K562 (cell line): ENCODE results near the gene RBPMS2. TPM values are rescaled to one million over a fixed set of nuclear protein-coding genes. Genes with fewer than 3 reads are reported as not detected.

Experiments
- ATAC-seq: fragments of 200-7000 bp; cut with Tn5 transposase; 3 replicates; pipeline ENCODE4 v1.9.1; 2020; ENCODE audit warnings: moderate library complexity
- BruUV-seq: library from RNA; stranded (reverse); fragments of 400-500 nt; replicated peaks from 2 replicates; lab custom pipeline; 2021; lab: Mats Ljungman, UMichigan
- CTCF ChIA-PET: fragments of 300-600 bp; formaldehyde crosslinking; extraction: SDS; loops from one replicate; lab custom pipeline; 2021; ENCODE audit warnings: low intra/inter-chr PET ratio; lab: Yijun Ruan, JAX
- POLR2A ChIA-PET: fragments of 300-600, 350-650 bp; sonication (Branson Sonifier 250); formaldehyde crosslinking; extraction: SDS; loops from one replicate; lab custom pipeline; 2021; ENCODE audit warnings: antibody characterized with exemption, inconsistent platforms; lab: Yijun Ruan, JAX
- DNase-seq, 4 experiments: peaks; one replicate each; pipeline versions ENCODE4 v3.0.0 to v3.0.0-alpha.2; 2011 to 2018; ENCODE audit warnings: low spot score in 3 of 4, mixed read lengths in 3 of 4; ENCODE audit errors: extremely low read depth in 1 of 4
- FAIRE-seq: peaks from 2 replicates; lab custom pipeline; 2011; peaks lifted over from hg19 to GRCh38; lab: Jason Lieb, UNC
- H2AFZ ChIP-seq: 2 replicates; pipeline ENCODE4 v1.6.0; 2011; ENCODE audit warnings: low read depth, low read length, control low read depth, inconsistent platforms
- H3K27ac ChIP-seq: fragments of 200-600 bp; 3 replicates; pipeline ENCODE4 v1.8.0; 2011; ENCODE audit warnings: low read depth, mild to moderate bottlenecking, control low read depth, inconsistent platforms, low read length, moderate library complexity, mixed read lengths; ENCODE audit errors: extremely low read depth
- H3K27me3 ChIP-seq, 2 experiments: fragments of 300-600 bp in 1 of 2; 2 replicates in 1 of 2; 3 replicates in 1 of 2; pipeline versions ENCODE4 v1.6.0 to v1.8.0; 2011; ENCODE audit warnings: inconsistent platforms in 2 of 2, low read length in 2 of 2, mild to moderate bottlenecking in 1 of 2, mixed read lengths in 1 of 2, moderate library complexity in 1 of 2; ENCODE audit not compliant: control insufficient read depth in 2 of 2, insufficient read depth in 2 of 2
- H3K36me3 ChIP-seq: fragments of 300-600 bp; 3 replicates; pipeline ENCODE4 v1.8.0; 2011; ENCODE audit warnings: mild to moderate bottlenecking, low read length, inconsistent platforms; ENCODE audit not compliant: control insufficient read depth, insufficient read depth
- H3K4me1 ChIP-seq, 2 experiments: fragments of 200-600 bp in 1 of 2; replicated peaks in 1 of 2; 2 replicates in 1 of 2; 3 replicates in 1 of 2; pipeline versions ENCODE4 v1.5.1 to v1.8.0; 2011; ENCODE audit warnings: inconsistent platforms in 2 of 2, low read length in 2 of 2, mild to moderate bottlenecking in 1 of 2, mixed read lengths in 1 of 2, moderate library complexity in 1 of 2; ENCODE audit not compliant: control insufficient read depth in 2 of 2, insufficient read depth in 2 of 2
- H3K4me2 ChIP-seq: 2 replicates; pipeline ENCODE4 v1.6.1; 2011; ENCODE audit warnings: low read length, control low read depth, inconsistent platforms, mixed read lengths; ENCODE audit not compliant: insufficient read depth
- H3K4me3 ChIP-seq: fragments of 200-600 bp; sonication (generic), shearing (Covaris generic); 2 replicates; pipeline ENCODE4 v1.5.1; 2016; ENCODE audit warnings: control low read depth, inconsistent platforms
- H3K79me2 ChIP-seq: fragments of 200-600 bp; 3 replicates; pipeline ENCODE4 v1.8.0; 2011; ENCODE audit warnings: low read length, inconsistent platforms; ENCODE audit not compliant: control insufficient read depth, insufficient read depth
- H3K9ac ChIP-seq, 2 experiments: 2 replicates each; pipeline versions ENCODE4 v1.6.0 to v1.6.1; 2011; ENCODE audit warnings: low read depth in 2 of 2, low read length in 2 of 2, control low read depth in 1 of 2, inconsistent platforms in 1 of 2, mild to moderate bottlenecking in 1 of 2, mixed read lengths in 1 of 2; ENCODE audit not compliant: insufficient read depth in 1 of 2
- H3K9me1 ChIP-seq: one replicate; pipeline ENCODE4 v1.6.0; 2011; ENCODE audit warnings: inconsistent platforms, mild to moderate bottlenecking, low read length, moderate library complexity; ENCODE audit not compliant: control insufficient read depth, insufficient read depth
- H3K9me3 ChIP-seq: replicated peaks from 2 replicates; pipeline ENCODE4 v1.5.1; 2011; ENCODE audit warnings: low read depth, low read length, inconsistent platforms; ENCODE audit not compliant: control insufficient read depth, insufficient read depth
- H4K20me1 ChIP-seq: replicated peaks from 2 replicates; pipeline ENCODE4 v1.6.1; 2011; ENCODE audit warnings: low read length, inconsistent platforms, mixed read lengths; ENCODE audit not compliant: control insufficient read depth, insufficient read depth
- ESRRA ChIP-seq: fragments of 450-650 bp; IDR thresholded peaks from 2 replicates; pipeline ENCODE4 v1.6.1; 2014; ENCODE audit warnings: low read depth, mild to moderate bottlenecking, moderate library complexity, borderline replicate concordance
- HNRNPH1 ChIP-seq: fragments of 200-400 bp; formaldehyde crosslinking; optimal IDR thresholded peaks from 2 replicates; pipeline ENCODE3; 2017; ENCODE audit warnings: low read depth, mild to moderate bottlenecking, low read length, moderate library complexity
- ZNF174 ChIP-seq: fragments of 250-450 bp; sonication (Bioruptor Pico); IDR thresholded peaks from 2 replicates; pipeline ENCODE4 v1.4.0; 2020; ENCODE audit warnings: mild to moderate bottlenecking
- WGBS: fragments of 100-300 bp; shearing (Covaris generic); methylation state at CpG from one replicate; pipeline ENCODE4 v1.1.6; 2016; ENCODE audit warnings: low coverage, mixed read lengths; ENCODE audit not compliant: insufficient coverage; ENCODE audit errors: missing lambda C conversion rate; 5-methylcytosine and 5-hydroxymethylcytosine counted together
- in situ Hi-C: fragments of 300-500 bp; cut with MboI; formaldehyde crosslinking; loops from 4 replicates; pipeline ENCODE4 v1.15.0; 2018; ENCODE audit warnings: inconsistent platforms, mixed read lengths
- intact Hi-C: fragments of 100-400 bp; cut with micrococcal nuclease; formaldehyde crosslinking; loops from 2 replicates; pipeline ENCODE4 v1.14.2; 2022
- polyA plus RNA-seq, 8 experiments: library from polyadenylated mRNA; depleted of rRNA in 4 of 8; stranded (reverse) in 5 of 8; unstranded in 3 of 8; fragments of >200 nt; fragmentation: Nextera tagmentation in 2 of 8; fragmentation: Illumina TruSeq in 1 of 8; extraction: Ambion mirVana in 2 of 8; extraction: Trizol in 1 of 8; gene quantifications; 2 replicates each; pipeline versions ENCODE4 v1.2.1 to v1.2.3, GENCODE V29; 2011 to 2014; ENCODE audit warnings: inconsistent platforms in 1 of 8, missing spikeins in 1 of 8
- total RNA-seq, 7 experiments: library from RNA; depleted of rRNA in 6 of 7; stranded (reverse); fragments of >200 nt in 6 of 7; fragmentation: Illumina TruSeq in 2 of 7; extraction: Trizol in 2 of 7; gene quantifications; 2 replicates each; pipeline versions ENCODE4 v1.2.1 to v1.2.3, GENCODE V29; 2011 to 2021; ENCODE audit warnings: low replicate concordance in 1 of 7
- TF ChIP-seq, protein P1 (sequence below), 2 experiments: fragments of 450-650 bp; conservative IDR thresholded peaks; 2 replicates each; pipeline ENCODE4 v1.6.1; 2017; ENCODE audit warnings: mild to moderate bottlenecking in 2 of 2, moderate library complexity in 2 of 2

RBPMS2 gene
- total and polyA plus RNA-seq, 9 of the 15 experiments (the other 6 are each of a cell fraction or from before 2014, with no cell fraction given), result 0.11 to 2.6 (median 0.37) TPM; not detected in 1

DNA sequence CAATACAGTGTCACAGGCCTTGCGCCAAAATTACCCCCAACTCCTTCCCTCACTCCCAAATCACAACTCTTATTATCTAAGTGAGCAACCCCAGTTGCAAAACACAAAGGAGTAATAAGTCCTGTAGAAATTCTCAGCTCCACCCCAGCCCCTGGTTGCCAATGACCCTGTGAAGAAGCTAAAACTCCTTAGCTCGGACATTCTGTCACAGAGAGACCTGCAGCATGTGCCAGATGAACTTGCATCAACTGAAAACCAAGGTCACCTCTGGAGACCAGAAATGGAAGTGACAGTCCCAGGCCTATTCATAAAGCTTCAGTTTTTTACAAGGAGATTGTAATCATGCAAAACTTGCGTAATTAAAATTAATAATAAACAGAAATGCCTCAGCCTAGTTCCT lies 55.2 kb downstream of the RBPMS2 start:
- H3K4me3 ChIP-seq, result no peak overlapping the region
- no peaks in the 10 kb centered on the region for H3K36me3 ChIP-seq
- H3K9ac ChIP-seq, result no peak overlapping the region
- ATAC-seq (no peak), DNase-seq (no peak), FAIRE-seq (no peak)
- BruUV-seq, result no TSS peak
- no peaks in the 10 kb centered on the region for H3K9me3 ChIP-seq
- no peaks in the 10 kb centered on the region for H3K79me2 ChIP-seq
- in situ Hi-C loops, result no loop called here
- no peak overlapping the region for H3K4me2 ChIP-seq
- ChIA-PET POLR2A (interaction anchor here (0.5 to 0.8 kb wide), 2 partner anchors 22 to 487 kb away, joined by 3 read pairs; no protein-coding TSS in a partner anchor), CTCF (no interaction called here)
- H3K27ac ChIP-seq, result no peak overlapping the region
- 78% methylated on average over 3 of the region's 3 CpGs for whole genome bisulfite sequencing
- H2AFZ ChIP-seq, result no peak overlapping the region
- peaks cover 0 to 7% of the 10 kb centered on the region in 2 experiments; a peak in 3 of 5 replicates for H3K4me1 ChIP-seq
- intact Hi-C loops, result loop anchor here (10.0 kb wide), 1 partner anchor 515 kb away; no protein-coding TSS in a partner anchor
- H4K20me1 ChIP-seq, result no peaks in the 10 kb centered on the region
- H3K27me3 ChIP-seq, result no peaks in the 10 kb centered on the region; a peak in 1 of 5 replicates
- H3K9me1 ChIP-seq, result no peaks in the 10 kb centered on the region
- TF ChIP-seq ZNF174 (CRISPR knock-in tag), result no peak
- peak; percentile 27; the same call in 1 of the 2 replicates for TF ChIP-seq ESRRA

DNA sequence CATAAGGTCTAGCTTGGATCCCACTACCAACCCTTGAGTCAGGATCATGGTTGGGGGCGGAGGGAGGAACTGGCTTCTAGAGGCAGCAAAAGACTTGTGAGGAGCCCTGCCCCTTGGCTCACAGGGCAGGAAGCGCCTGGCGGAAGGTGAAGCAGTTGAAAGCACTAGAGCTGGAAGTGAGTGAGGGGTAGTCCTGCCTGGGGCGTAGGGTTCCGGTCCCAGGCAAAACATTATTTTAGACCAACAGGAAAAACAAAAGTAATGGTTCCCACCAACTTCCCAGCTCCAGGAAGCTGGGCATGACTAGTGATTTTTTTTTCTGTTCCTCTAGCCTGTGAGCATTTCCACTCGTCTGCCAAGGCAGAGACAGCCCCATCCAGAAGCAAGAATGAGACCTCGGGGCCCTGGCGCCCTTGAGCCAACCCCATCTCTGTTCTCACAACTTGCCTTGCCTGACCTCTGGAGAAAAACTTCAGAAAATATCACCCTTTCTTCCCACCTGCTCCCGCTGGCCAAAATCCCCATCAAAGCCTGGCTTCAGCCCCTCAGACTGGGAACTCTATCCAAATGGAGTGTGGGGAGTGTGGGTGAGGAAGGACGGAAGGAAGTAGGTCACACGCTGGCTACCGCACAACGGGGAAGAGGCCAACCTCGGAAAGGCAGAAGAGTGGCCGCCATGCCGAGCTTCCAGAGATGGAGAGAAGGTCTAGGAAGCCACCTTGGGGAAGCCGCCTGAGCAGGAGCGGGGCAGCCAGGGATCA lies 57.5 kb downstream of the RBPMS2 start:
- Histone ChIP-seq H4K20me1 (no peaks in the 10 kb centered on the region), H3K27me3 (no peaks in the 10 kb centered on the region), H2AFZ (no peak overlapping the region), H3K27ac (no peak overlapping the region), H3K4me1 (peaks cover 0 to 7% of the 10 kb centered on the region in 2 experiments; a peak in 3 of 5 replicates), H3K9ac (peak overlapping the region in 1 of 2 experiments; percentile 40; a peak in 1 of 4 replicates), H3K9me1 (no peaks in the 10 kb centered on the region), H3K9me3 (no peaks in the 10 kb centered on the region), H3K36me3 (no peaks in the 10 kb centered on the region), H3K79me2 (no peaks in the 10 kb centered on the region), H3K4me3 (no peak overlapping the region), H3K4me2 (no peak overlapping the region)
- BruUV-seq, result no TSS peak
- CTCF ChIA-PET, result interaction anchor here (1.6 kb wide), 1 partner anchor 10 kb away, joined by 4 read pairs; no protein-coding TSS in a partner anchor
- WGBS, result 61% methylated on average over 18 of the region's 18 CpGs
- ATAC-seq (no peak), FAIRE-seq (no peak), DNase-seq (no peak)
- in situ Hi-C loops (no loop called here), intact Hi-C loops (no loop called here)
- no peak for TF ChIP-seq HNRNPH1
- TF ChIP-seq, protein P1, sequence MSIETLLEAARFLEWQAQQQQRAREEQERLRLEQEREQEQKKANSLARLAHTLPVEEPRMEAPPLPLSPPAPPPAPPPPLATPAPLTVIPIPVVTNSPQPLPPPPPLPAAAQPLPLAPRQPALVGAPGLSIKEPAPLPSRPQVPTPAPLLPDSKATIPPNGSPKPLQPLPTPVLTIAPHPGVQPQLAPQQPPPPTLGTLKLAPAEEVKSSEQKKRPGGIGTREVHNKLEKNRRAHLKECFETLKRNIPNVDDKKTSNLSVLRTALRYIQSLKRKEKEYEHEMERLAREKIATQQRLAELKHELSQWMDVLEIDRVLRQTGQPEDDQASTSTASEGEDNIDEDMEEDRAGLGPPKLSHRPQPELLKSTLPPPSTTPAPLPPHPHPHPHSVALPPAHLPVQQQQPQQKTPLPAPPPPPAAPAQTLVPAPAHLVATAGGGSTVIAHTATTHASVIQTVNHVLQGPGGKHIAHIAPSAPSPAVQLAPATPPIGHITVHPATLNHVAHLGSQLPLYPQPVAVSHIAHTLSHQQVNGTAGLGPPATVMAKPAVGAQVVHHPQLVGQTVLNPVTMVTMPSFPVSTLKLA (conservative IDR thresholded peaks at IDR 0.05), result no peak
- POLR2A ChIA-PET, result interaction anchor here (0.6 to 1.3 kb wide), 6 partner anchors 13 to 287 kb away, joined by 3 to 6 read pairs (median 3); no protein-coding TSS in a partner anchor
